RKO (cell line): ENCODE results near the gene RLN2.

ENCODE experiments used
- DNase-seq: peaks from one replicate; pipeline ENCODE4 v3.0.0-alpha.2; 2016; ENCODE audit warnings: low spot score

The RLN2 gene

DNA sequence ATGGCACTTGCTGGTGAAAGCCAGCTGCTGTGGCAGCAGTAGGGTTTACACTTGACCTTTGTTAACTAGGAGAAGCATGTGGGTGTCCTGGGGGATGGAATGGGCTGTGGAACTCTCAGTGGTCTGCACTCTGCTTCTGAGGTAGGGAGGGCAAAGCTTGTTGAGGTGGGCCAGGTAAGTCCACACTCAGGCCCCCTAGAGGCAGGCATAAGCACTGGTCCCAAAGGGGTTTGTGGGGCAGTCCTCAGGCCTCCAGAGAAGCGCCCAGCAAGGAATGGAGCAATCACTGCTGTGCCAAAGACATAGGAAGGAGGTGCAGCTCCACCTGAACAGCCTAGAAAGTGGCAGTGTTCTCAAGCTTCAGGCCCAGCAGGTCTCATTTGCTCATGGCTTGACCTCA is 38.6 kb downstream of the RLN2 start:
- no peak for DNase-seq

DNA sequence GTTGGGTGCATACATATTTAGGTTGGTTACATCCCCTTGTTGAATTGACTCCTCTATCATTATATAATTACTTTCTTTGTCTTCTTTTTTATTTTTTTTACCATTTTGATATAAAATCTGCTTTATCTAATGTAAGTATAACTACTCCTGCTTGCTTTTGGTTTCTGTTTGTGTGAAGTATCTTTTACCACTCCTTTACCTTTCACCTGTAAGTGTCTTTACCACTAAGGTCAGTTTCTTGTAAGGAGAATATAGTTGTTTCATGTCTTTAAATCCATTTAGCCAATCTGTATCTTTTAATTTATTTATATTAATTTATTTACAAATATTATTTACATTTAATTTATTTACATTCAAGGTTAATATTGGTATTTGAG is 40.3 kb downstream of the RLN2 start:
- no peak for DNase-seq

DNA sequence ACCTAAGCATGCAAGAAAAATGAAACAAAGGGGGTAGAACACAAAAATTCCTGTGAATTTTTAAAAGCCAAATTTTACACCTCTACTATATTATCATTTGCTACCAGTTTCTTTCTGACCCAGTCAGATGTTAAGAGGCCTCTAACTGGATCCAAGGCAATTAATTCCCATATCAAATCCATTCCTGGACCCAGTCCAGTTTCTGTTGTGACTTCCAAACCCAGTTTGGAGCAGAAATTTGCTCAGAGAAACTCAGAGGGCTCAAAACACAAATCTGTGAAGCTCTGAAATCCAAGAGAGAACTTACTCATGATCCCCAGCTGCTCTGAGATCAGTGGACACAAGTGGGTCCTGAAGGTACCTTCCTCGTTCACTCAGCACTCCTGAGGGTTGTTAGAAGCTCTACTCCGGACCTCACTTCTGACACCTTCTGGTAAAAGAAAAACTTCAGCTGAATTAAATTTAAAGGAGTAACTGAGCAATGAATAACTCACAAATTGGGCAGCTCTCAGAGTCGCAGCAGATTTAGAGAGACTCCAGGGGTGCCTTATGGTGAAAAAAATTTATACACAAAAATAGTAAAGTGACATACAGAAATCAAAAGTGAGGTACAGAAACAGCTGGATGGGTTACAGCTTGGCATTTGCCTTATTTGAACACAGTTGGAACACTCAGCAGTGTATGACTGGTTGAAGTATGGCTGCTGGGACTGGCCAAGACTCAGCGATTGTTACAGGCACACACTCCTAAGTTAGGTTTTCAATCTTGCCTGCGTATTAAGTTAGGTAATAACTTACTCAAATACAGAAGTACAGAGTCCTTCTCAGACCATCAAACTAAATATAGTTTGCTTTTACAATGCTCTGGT is 40.9 kb downstream of the RLN2 start:
- DNase-seq: peak; percentile 50
